Memory B cell (primary cell): ENCODE results near the gene LRRC34.

Experiments used
- ATAC-seq: fragments of 150-1000 bp; cut with Tn5 transposase; 2 replicates; pipeline ENCODE4 v1.10.0; 2021; ENCODE audit warnings: low read depth, mild to moderate bottlenecking, moderate library complexity
- DNase-seq, 2 donors: peaks; one replicate each; pipeline ENCODE4 v3.0.0; 2022; ENCODE audit warnings: low spot score in 2 of 2
- H3K27ac Mint-ChIP-seq: one replicate; pipeline ENCODE4 v1.8.0; 2022; ENCODE audit warnings: mild to moderate bottlenecking, moderate library complexity, mixed read lengths
- H3K27me3 Mint-ChIP-seq: one replicate; pipeline ENCODE4 v1.8.0; 2022; ENCODE audit warnings: mixed read lengths
- H3K36me3 Mint-ChIP-seq: one replicate; pipeline ENCODE4 v1.8.0; 2022; ENCODE audit warnings: mild to moderate bottlenecking, mixed read lengths
- H3K4me1 Mint-ChIP-seq: one replicate; pipeline ENCODE4 v1.8.0; 2022; ENCODE audit warnings: mixed read lengths
- H3K4me3 Mint-ChIP-seq: one replicate; pipeline ENCODE4 v1.8.0; 2022; ENCODE audit warnings: mild to moderate bottlenecking, moderate library complexity, mixed read lengths
- H3K9me3 Mint-ChIP-seq: one replicate; pipeline ENCODE4 v1.8.0; 2022; ENCODE audit warnings: mixed read lengths

Gene LRRC34

GRCh38 chr3:169790687-169791429 is 21.8 kb downstream of the LRRC34 start:
- Mint-ChIP-seq H3K27ac (no peak overlapping the region), H3K36me3 (peaks cover 20% of the 10 kb centered on the region)

GRCh38 chr3:169790219-169790618 is 22.5 kb downstream of the LRRC34 start:
- no peak overlapping the region for H3K4me3 Mint-ChIP-seq
- no peak for DNase-seq
- no peaks in the 10 kb centered on the region for H3K4me1 Mint-ChIP-seq
- no peaks in the 10 kb centered on the region for H3K27me3 Mint-ChIP-seq
- no peak overlapping the region for H3K27ac Mint-ChIP-seq
- ATAC-seq, result no peak
- H3K9me3 Mint-ChIP-seq, result no peaks in the 10 kb centered on the region
- peaks cover 25% of the 10 kb centered on the region for H3K36me3 Mint-ChIP-seq

More at GRCh38 chr3:169790687-169791429, 21.8 kb downstream of the LRRC34 start:
- DNase-seq (no peak), ATAC-seq (no peak)
- H3K27me3 Mint-ChIP-seq, result no peaks in the 10 kb centered on the region
- H3K4me3 Mint-ChIP-seq, result no peak overlapping the region
- no peaks in the 10 kb centered on the region for H3K4me1 Mint-ChIP-seq
- no peaks in the 10 kb centered on the region for H3K9me3 Mint-ChIP-seq

DNA sequence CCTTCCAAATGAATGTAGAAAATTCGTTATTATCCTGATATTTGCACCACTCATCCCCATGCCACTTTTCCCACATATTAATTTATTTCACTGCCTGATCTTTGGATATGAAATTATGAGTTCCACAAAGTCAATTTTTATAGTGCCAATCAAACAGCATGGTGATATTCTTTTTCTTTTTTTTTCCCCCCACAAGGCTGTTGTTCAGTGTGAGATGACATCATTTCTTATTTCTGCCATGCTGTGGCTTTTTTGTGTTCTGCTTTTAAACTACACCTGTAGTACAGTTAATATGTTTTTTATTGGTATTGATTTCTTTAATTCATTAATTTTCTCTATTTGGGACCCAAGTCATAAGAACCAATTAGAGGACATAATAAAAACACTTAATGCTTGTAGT is 24.9 kb downstream of the LRRC34 start:
- H3K4me1 Mint-ChIP-seq, result no peaks in the 10 kb centered on the region
- no peak overlapping the region for H3K4me3 Mint-ChIP-seq
- DNase-seq (no peak), ATAC-seq (no peak)
- peaks cover 23% of the 10 kb centered on the region for H3K36me3 Mint-ChIP-seq
- H3K27ac Mint-ChIP-seq, result no peak overlapping the region
- H3K27me3 Mint-ChIP-seq, result no peaks in the 10 kb centered on the region
- no peaks in the 10 kb centered on the region for H3K9me3 Mint-ChIP-seq

DNA sequence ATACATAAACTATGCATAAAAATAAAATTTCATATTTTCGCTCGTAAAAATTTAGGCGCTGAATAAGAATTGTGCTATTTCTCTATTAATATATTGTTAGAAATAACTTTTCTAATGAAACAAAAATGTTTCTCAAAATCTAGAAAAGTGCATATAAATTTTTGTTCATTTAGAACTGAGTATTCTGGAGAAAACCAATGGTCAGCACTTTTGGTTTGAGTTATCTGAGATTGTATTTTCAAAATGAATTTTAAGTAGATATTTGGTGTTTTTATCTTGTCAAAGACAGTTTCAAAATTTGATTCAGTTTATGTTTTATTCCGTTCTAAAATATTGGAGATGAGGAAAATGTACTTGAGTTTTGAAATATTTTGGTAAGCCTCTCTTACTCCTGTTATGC is 25.6 kb downstream of the LRRC34 start:
- DNase-seq (no peak), ATAC-seq (no peak)
- no peak overlapping the region for H3K4me3 Mint-ChIP-seq
- peaks cover 2% of the 10 kb centered on the region for H3K4me1 Mint-ChIP-seq
- H3K27me3 Mint-ChIP-seq, result no peaks in the 10 kb centered on the region
- H3K9me3 Mint-ChIP-seq, result no peaks in the 10 kb centered on the region
- H3K27ac Mint-ChIP-seq, result no peak overlapping the region
- H3K36me3 Mint-ChIP-seq, result peaks cover 24% of the 10 kb centered on the region

DNA sequence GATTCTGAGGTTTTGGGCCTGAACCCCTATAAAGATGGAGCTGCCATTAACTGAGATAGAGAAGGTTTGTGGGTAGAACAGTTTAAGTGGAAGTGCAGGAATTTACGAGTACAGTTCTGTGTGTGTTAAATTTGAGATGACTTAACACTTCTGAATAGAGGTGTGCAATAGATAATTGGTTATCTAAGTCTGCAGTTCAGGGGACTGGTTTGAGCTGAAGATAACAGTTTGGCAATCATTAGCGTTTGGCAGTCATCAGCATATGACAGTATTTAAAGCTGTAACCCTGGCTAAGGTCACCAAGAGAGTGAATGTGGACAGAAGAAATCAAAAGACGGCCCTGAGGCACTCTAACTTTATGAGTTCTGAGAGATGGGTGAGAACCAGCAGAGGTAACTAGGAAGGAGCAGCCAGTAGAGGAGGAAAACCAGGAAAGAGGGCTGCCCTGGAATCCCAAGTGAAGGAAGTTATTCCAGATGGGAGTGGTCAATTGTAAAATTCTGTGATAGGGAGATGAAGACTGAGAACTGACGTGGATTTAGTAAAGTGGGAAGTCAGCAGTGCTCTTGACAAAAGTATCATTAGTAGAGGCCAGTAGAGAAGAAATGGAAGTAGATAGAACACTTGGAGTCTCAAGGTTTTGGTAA is 31.4 kb downstream of the LRRC34 start:
- Mint-ChIP-seq H3K4me1 (peaks cover 24% of the 10 kb centered on the region), H3K36me3 (peaks cover 36% of the 10 kb centered on the region), H3K27me3 (no peaks in the 10 kb centered on the region), H3K27ac (no peak overlapping the region), H3K9me3 (no peaks in the 10 kb centered on the region), H3K4me3 (no peak overlapping the region)
- DNase-seq (no peak), ATAC-seq (no peak)

DNA sequence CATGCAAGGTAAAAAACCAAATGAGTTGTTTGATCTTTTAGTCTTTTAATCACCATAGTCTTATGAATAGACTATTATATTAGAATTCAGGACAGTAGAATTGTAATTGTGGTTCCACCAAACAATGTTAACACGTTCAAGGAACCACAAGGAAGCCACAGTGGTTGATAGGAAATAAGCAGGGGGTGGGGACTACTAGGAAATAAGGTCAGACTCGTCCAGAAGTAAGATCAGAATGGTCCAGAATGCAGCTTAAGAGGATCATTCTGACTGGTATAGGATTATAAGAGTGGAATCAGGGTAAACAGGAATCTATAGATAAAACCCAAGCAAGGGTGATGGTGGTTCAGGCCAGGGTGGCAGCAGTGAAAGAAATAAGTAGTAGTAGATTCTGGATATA is 32.0 kb downstream of the LRRC34 start:
- Mint-ChIP-seq H3K9me3 (no peaks in the 10 kb centered on the region), H3K4me3 (no peak overlapping the region), H3K27ac (no peak overlapping the region), H3K36me3 (peaks cover 30% of the 10 kb centered on the region), H3K4me1 (peaks cover 29% of the 10 kb centered on the region), H3K27me3 (no peaks in the 10 kb centered on the region)
- no peak for ATAC-seq
- DNase-seq, result no peak

- Mint-ChIP-seq H3K4me3 (no peak overlapping the region), H3K4me1 (peaks cover 31% of the 10 kb centered on the region), H3K27me3 (no peaks in the 10 kb centered on the region), H3K36me3 (peaks cover 28% of the 10 kb centered on the region), H3K9me3 (no peaks in the 10 kb centered on the region), H3K27ac (no peak overlapping the region)
- ATAC-seq (no peak), DNase-seq (no peak)
These were observed 34.9 kb downstream of the LRRC34 start for GRCh38 chr3:169777822-169778221.

GRCh38 chr3:169774186-169774585 is 38.5 kb downstream of the LRRC34 start:
- Mint-ChIP-seq H3K27me3 (no peaks in the 10 kb centered on the region), H3K36me3 (peaks cover 9% of the 10 kb centered on the region), H3K27ac (peak overlapping the region; percentile 99), H3K4me3 (peak overlapping the region; percentile 99), H3K9me3 (no peaks in the 10 kb centered on the region), H3K4me1 (peaks cover 20% of the 10 kb centered on the region)
- no peak for DNase-seq
- ATAC-seq, result no peak

DNA sequence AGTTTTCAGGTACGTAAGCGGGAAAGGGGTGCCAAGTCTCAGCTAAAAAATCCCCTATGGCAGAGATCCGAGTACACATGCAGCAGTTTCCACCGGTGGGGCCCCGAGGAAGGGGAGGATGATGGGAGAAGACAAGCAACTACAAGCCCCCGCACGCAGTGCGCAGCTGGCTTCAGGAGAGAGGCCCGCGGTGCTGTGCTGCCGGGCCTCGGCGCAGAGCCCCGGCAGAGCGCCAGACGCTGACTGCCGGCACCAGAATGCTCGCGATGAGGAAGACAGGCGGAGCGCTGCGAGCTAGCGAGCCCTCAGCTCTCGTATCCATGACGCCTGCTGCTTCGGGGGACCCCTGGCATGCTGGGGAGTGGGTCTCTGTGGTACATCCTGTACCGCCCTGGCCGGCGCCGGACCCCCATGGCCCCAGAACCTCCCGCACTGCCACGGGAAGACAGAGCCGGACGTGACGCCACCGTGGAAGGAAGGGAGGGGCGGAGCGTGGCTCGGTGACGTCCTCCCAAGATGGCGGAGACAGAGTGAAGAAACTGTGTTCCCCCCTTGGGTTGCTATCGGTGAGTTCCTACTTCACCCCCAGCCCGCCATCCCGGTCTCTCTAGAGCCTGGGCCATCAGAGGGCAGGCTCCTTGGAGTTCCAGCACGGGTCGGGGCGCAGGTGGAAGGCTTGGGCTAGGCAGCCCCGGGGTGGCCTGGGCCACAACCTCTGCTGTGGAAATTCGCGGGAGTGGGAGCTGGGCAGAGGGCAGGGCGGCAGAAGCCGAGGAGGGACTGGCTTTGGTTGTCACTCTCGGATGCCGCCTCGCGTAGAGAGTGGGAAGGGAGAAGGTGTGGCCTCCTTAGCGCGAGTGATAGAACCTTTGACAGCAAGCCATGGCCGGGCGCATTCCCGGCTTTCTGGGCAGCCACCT is 39.5 kb downstream of the LRRC34 start, which contains the start of gene MYNN:
MYNN (plus strand) TSS at position 500 of the 920 bp plus-strand sequence. CDS start 900 bp downstream, outside the sequence.
- peak within 1 kb of the TSS; percentile 99 for H3K4me3 Mint-ChIP-seq
- peaks cover 17% of the 10 kb centered on the region for H3K4me1 Mint-ChIP-seq
- DNase-seq (peak; percentile 89 to 92), ATAC-seq (peak; percentile 80)
- peaks cover 5% of the 10 kb centered on the region for H3K36me3 Mint-ChIP-seq
- H3K9me3 Mint-ChIP-seq, result no peaks in the 10 kb centered on the region
- H3K27me3 Mint-ChIP-seq, result no peaks in the 10 kb centered on the region
- peak within 1 kb of the TSS; percentile 99 for H3K27ac Mint-ChIP-seq

- H3K4me3 Mint-ChIP-seq, result peak overlapping the region; percentile 99
- ATAC-seq (peak; percentile 18), DNase-seq (no peak)
- peaks cover 4% of the 10 kb centered on the region for H3K36me3 Mint-ChIP-seq
- H3K4me1 Mint-ChIP-seq, result peaks cover 17% of the 10 kb centered on the region
- H3K27me3 Mint-ChIP-seq, result no peaks in the 10 kb centered on the region
- no peaks in the 10 kb centered on the region for H3K9me3 Mint-ChIP-seq
- peak overlapping the region; percentile 99 for H3K27ac Mint-ChIP-seq
These were observed 40.3 kb downstream of the LRRC34 start for GRCh38 chr3:169772305-169772896.

DNA sequence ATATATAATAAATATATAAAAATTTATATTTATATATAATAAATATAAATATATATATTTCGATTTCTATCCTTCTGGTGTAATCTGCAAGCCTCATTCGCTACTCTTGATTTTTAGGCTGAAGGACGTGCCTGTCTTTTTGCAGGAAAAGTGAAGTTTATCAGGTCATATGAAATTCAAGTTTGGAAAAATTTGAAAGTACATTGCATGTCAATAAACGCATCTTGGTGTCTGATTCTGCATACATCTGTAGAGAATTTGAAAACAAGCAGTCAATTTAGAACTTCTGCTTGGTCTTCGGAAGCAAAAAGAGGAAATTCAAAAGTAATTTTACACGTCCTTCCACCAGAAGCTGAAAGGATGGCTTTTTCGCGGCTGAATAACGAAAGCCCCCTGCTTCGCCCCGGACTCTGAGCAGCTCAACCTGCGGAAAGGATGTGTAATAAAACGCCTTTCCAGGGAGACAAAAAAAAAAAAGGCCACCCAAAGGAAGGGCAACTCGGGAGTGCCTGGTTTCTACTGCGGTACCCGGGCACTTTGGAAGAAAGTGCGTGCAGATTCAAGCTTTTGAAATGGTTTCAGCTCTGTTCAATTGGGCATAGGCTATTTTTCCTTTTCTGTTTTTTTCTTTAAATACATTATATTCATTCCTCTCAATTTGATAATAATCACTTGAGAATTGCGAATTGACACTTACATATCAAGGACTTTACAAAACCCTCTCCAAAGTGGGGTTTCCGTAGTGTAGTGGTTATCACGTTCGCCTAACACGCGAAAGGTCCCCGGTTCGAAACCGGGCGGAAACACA is 41.0 kb downstream of the LRRC34 start:
- peak; percentile 15 for ATAC-seq
- no peaks in the 10 kb centered on the region for H3K27me3 Mint-ChIP-seq

DNA sequence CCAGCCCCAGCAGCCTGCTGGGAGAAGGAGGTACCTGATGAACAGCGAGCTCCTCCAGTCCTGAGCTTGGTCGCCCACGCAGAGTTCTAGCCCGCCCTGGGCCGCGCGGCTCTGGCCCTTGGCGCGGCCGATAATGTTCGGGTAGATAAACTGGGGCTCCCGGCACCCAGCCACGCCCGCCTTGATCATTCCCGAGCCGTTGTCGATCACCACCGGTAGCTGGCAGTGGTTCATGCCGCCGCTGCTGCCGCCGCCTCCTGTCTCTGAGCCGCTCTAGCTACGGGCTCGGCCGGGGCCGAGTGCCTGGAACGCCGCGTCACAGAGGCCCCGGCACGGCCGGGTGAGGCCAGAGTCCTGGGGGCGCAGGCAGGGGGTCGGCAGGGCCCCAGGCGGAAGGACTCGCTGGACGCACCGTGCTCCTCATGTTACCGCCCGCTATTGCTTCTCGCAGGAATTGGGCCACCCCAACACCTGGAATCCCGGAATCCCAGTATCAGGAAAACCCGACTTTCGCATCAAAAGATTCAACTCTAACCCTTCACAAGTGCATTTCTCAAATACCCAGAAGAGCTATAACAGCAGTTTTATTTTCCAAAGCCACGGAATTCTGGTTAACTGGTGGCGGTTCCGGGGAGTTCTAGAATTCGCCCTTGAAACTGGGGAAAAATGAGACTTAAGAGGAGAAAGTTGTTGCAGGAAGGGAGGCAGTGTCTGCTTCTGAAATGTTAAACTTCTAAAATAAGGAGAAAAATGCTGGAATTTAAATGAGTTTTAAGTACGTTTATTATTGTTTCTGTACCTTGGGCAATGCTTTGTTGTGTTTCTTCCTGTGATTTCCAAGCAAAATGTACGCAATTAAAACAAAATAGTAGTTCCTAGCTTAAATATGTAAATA is 43.2 kb downstream of the LRRC34 start, which contains the start of gene ACTRT3:
ACTRT3 (minus strand) TSS at position 275 of the 895 bp plus-strand sequence; CDS start at position 234, 41 bp downstream.
- Mint-ChIP-seq H3K4me1 (peaks cover 4% of the 10 kb centered on the region), H3K36me3 (no peaks in the 10 kb centered on the region), H3K27me3 (no peaks in the 10 kb centered on the region), H3K27ac (peak within 1 kb of the TSS; percentile 53), H3K9me3 (peaks cover 5% of the 10 kb centered on the region), H3K4me3 (peak within 1 kb of the TSS; percentile 83)
- DNase-seq, result peak; percentile 42 to 47
- ATAC-seq, result peak; percentile 12

More for the DNA sequence above, 41.0 kb downstream of the LRRC34 start:
- H3K27ac Mint-ChIP-seq, result peak overlapping the region; percentile 99
- peak overlapping the region; percentile 99 for H3K4me3 Mint-ChIP-seq
- H3K4me1 Mint-ChIP-seq, result peaks cover 11% of the 10 kb centered on the region
- peak; percentile 65 to 88 for DNase-seq
- no peaks in the 10 kb centered on the region for H3K9me3 Mint-ChIP-seq
- H3K36me3 Mint-ChIP-seq, result peaks cover 2% of the 10 kb centered on the region
